A673 (cell line): Measurements from ENCODE around the gene MYOG. TPM values are rescaled to one million over a fixed set of nuclear protein-coding genes. Genes with fewer than 3 reads are reported as not detected.

ENCODE experiments used
- BruUV-seq: library from RNA; stranded (reverse); fragments of 400-500 nt; replicated peaks from 2 replicates; lab custom pipeline; 2021; lab: Mats Ljungman, UMichigan
- CTCF ChIA-PET: fragments of 300-600 bp; sonication (Branson Sonifier 250); formaldehyde crosslinking; loops from one replicate; lab custom pipeline; 2022; ENCODE audit warnings: antibody characterized with exemption; lab: Charles Lee
- POLR2A ChIA-PET: fragments of 300-600 bp; sonication (Branson Sonifier 250); formaldehyde crosslinking; loops from one replicate; lab custom pipeline; 2022; ENCODE audit warnings: antibody characterized with exemption; ENCODE audit not compliant: low non-redundant PET; lab: Charles Lee
- DNase-seq: peaks from one replicate; pipeline ENCODE4 v3.0.0-alpha.2; 2015; ENCODE audit warnings: low spot score
- H3K27ac ChIP-seq: fragments of 200-600 bp; sonication (generic); 2 replicates; pipeline ENCODE4 v1.5.1; 2016; ENCODE audit warnings: mixed run types, low read depth, mild to moderate bottlenecking, mixed read lengths, antibody characterized with exemption, low read length; ENCODE audit not compliant: poor library complexity, severe bottlenecking
- H3K27me3 ChIP-seq: fragments of 200-600 bp; sonication (generic); replicated peaks from 2 replicates; pipeline ENCODE4 v1.6.1; 2017; ENCODE audit warnings: mixed run types, low read depth, mild to moderate bottlenecking, mixed read lengths, antibody characterized with exemption, low read length; ENCODE audit not compliant: insufficient read depth, poor library complexity
- H3K36me3 ChIP-seq: fragments of 200-600 bp; sonication (generic); 2 replicates; pipeline ENCODE4 v1.6.1; 2016; ENCODE audit warnings: mixed run types, mild to moderate bottlenecking, mixed read lengths, antibody characterized with exemption, low read length; ENCODE audit not compliant: insufficient read depth, poor library complexity, severe bottlenecking
- H3K4me1 ChIP-seq: fragments of 200-600 bp; sonication (generic); 2 replicates; pipeline ENCODE4 v1.6.1; 2017; ENCODE audit warnings: mixed run types, mild to moderate bottlenecking, mixed read lengths, antibody characterized with exemption, low read length; ENCODE audit not compliant: insufficient read depth, poor library complexity, severe bottlenecking
- H3K4me3 ChIP-seq: fragments of 200-600 bp; sonication (generic); 2 replicates; pipeline ENCODE4 v1.5.1; 2016; ENCODE audit warnings: low read depth, mixed run types, mild to moderate bottlenecking, mixed read lengths, low read length; ENCODE audit not compliant: poor library complexity, severe bottlenecking
- H3K9me3 ChIP-seq: fragments of 200-600 bp; sonication (generic); 2 replicates; pipeline ENCODE4 v1.6.1; 2016; ENCODE audit warnings: mixed run types, low read depth, mild to moderate bottlenecking, mixed read lengths, antibody characterized with exemption, low read length; ENCODE audit not compliant: poor library complexity, severe bottlenecking
- CTCF ChIP-seq: fragments of 300-800, 200-600 bp; sonication (generic); conservative IDR thresholded peaks from 2 replicates; pipeline ENCODE4 v1.5.1; 2017; ENCODE audit warnings: low read depth, mild to moderate bottlenecking, antibody characterized with exemption, low read length, moderate library complexity, mixed read lengths
- EZH2 ChIP-seq: fragments of 200-600 bp; sonication (generic); IDR thresholded peaks from 2 replicates; pipeline ENCODE4 v1.6.1; 2017; ENCODE audit warnings: borderline replicate concordance, low read depth, mild to moderate bottlenecking, mixed read lengths, antibody characterized with exemption, low read length; ENCODE audit not compliant: poor library complexity, severe bottlenecking
- intact Hi-C: fragments of 100-400 bp; cut with micrococcal nuclease; formaldehyde crosslinking; loops from one replicate; pipeline ENCODE4 v1.10.0; 2022; ENCODE audit not compliant: unreplicated experiment
- total RNA-seq: library from RNA; stranded (reverse); gene quantifications from 2 replicates; pipeline ENCODE4 v1.2.3, GENCODE V29; 2021

Gene MYOG
- total RNA-seq, 1 experiment from 2014 or later = not detected

- intact Hi-C loops = no loop called here
- ChIA-PET POLR2A (no interaction called here), CTCF (no interaction called here)
- Histone ChIP-seq H3K9me3 (no peaks in the 10 kb centered on the region), H3K36me3 (no peaks in the 10 kb centered on the region), H3K4me3 (no peak overlapping the region), H3K4me1 (peaks cover 15% of the 10 kb centered on the region), H3K27ac (no peak overlapping the region), H3K27me3 (peaks cover 23% of the 10 kb centered on the region)
- no peak for TF ChIP-seq EZH2
- TF ChIP-seq CTCF = no peak
- no peak for DNase-seq
- no TSS peak for BruUV-seq
Observed at GRCh38 chr1:203130358-203130985, 44.7 kb upstream of the MYOG start.

GRCh38 chr1:203129501-203130231, 43.9 kb upstream of the MYOG start:
- POLR2A ChIA-PET = no interaction called here
- TF ChIP-seq EZH2 = no peak
- Histone ChIP-seq H3K27me3 (peaks cover 23% of the 10 kb centered on the region), H3K4me1 (peaks cover 15% of the 10 kb centered on the region), H3K4me3 (no peak overlapping the region), H3K36me3 (no peaks in the 10 kb centered on the region), H3K9me3 (no peaks in the 10 kb centered on the region), H3K27ac (no peak overlapping the region)
- no peak for DNase-seq
- CTCF ChIA-PET = no interaction called here
- BruUV-seq = no TSS peak
- intact Hi-C loops = no loop called here

- Histone ChIP-seq H3K27me3 (peaks cover 23% of the 10 kb centered on the region), H3K27ac (no peak overlapping the region), H3K9me3 (no peaks in the 10 kb centered on the region), H3K36me3 (no peaks in the 10 kb centered on the region), H3K4me1 (peaks cover 15% of the 10 kb centered on the region), H3K4me3 (no peak overlapping the region)
- DNase-seq = no peak
- CTCF ChIA-PET = interaction anchor here (1.0 kb wide), 1 partner anchor 23 kb away, joined by 5 read pairs; no protein-coding TSS in a partner anchor
- no TSS peak for BruUV-seq
- POLR2A ChIA-PET = interaction anchor here (0.7 kb wide), 1 partner anchor 22 kb away, joined by 3 read pairs; no protein-coding TSS in a partner anchor
- no peak for TF ChIP-seq CTCF
- intact Hi-C loops = no loop called here
Observed at GRCh38 chr1:203128716-203129500, 43.1 kb upstream of the MYOG start.
